HFFc6 (cell line): Measurements from ENCODE around the gene CCDC183. TPM values are rescaled to one million over a fixed set of nuclear protein-coding genes. Genes with fewer than 3 reads are reported as not detected.
"Not testable (repeated sequence)": the region's sequence is repeated elsewhere in the genome, so short reads cannot be mapped to it uniquely, and the experiment has no call there.

Experiments used
- DNase-seq: peaks from one replicate; pipeline ENCODE4 v3.0.0-alpha.2; 2018
- H3K27ac Mint-ChIP-seq: 2 replicates; pipeline ENCODE4 v1.8.0; 2020; ENCODE audit warnings: mild to moderate bottlenecking, mixed read lengths
- H3K27me3 Mint-ChIP-seq: 2 replicates; pipeline ENCODE4 v1.8.0; 2021; ENCODE audit warnings: mild to moderate bottlenecking, moderate library complexity, mixed read lengths; ENCODE audit not compliant: insufficient read depth
- H3K36me3 Mint-ChIP-seq: 2 replicates; pipeline ENCODE4 v1.8.0; 2021; ENCODE audit warnings: low read depth, mixed read lengths
- H3K4me1 Mint-ChIP-seq: 2 replicates; pipeline ENCODE4 v1.8.0; 2020; ENCODE audit warnings: low read depth, mixed read lengths
- H3K4me3 Mint-ChIP-seq: 2 replicates; pipeline ENCODE4 v1.8.0; 2020; ENCODE audit warnings: mild to moderate bottlenecking, moderate library complexity, mixed read lengths
- H3K9me3 Mint-ChIP-seq: 2 replicates; pipeline ENCODE4 v1.8.0; 2020; ENCODE audit warnings: mild to moderate bottlenecking, mixed read lengths
- total RNA-seq, 6 experiments: library from RNA; stranded (reverse); fragmentation: NEBNext Ultra II Directional; extraction: Animal tissue kit (Norgen Biotek cat#: 25700); gene quantifications; 2 replicates in 1 of 6; 3 replicates in 5 of 6; pipeline ENCODE4 v1.2.3, GENCODE V29; 2021
- TF ChIP-seq, protein P1 (sequence below): fragments of 200-600 bp; sonication (generic); IDR thresholded peaks from 2 replicates; pipeline ENCODE4 v1.5.0; 2021; ENCODE audit warnings: antibody characterized with exemption, mild to moderate bottlenecking

Gene CCDC183
- total RNA-seq, 6 experiments from 2014 or later, result 0.25 to 0.87 (median 0.34) TPM

DNA sequence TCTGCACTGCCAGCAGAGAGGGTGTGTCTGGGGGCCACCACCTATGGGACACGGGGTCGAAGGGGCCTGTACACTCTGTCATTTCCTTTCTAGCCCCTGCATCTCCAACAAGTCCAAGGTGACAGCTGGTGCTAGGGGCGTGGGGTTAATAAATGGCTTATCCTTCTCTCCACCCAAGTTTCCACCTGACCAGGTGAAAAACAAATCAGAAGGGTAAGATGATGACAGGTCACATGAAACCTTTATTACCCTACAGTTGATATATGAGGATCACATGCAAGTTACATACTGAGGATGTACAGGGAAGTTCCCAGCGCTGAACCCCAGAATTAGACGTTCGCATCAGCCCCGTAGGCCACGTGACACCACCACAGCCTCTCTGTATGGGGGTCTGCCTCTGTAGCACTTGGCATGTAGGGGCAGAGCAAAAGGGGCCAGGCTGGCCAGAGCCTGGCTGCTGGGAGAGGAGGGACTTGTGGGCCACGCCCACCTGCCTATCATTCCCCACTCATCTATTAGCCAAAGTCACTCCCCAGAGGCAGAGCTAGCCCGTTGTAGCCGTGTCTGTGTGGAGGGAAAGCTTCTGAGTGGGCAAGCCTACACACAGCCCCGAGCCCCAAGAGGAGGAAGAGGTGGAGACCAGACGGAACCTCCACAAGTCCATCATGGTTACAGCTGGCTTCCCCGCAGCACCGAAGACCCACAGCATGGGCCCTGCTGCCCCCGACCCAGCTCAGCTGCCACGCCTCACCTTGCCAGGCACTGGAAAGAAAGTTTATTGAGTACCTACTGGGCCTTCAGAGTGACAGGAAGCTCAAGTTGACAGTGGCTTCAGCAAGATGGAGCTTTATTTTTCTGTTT, 2.8 kb upstream of the CCDC183 start:
- peaks cover 38% of the 10 kb centered on the region for H3K4me1 Mint-ChIP-seq
- H3K9me3 Mint-ChIP-seq, result no peaks in the 10 kb centered on the region
- peaks cover 5% of the 10 kb centered on the region for H3K36me3 Mint-ChIP-seq
- DNase-seq, result no peak
- peaks cover 15% of the 10 kb centered on the region for H3K27me3 Mint-ChIP-seq
- H3K4me3 Mint-ChIP-seq, result no peak overlapping the region
- TF ChIP-seq, protein P1, sequence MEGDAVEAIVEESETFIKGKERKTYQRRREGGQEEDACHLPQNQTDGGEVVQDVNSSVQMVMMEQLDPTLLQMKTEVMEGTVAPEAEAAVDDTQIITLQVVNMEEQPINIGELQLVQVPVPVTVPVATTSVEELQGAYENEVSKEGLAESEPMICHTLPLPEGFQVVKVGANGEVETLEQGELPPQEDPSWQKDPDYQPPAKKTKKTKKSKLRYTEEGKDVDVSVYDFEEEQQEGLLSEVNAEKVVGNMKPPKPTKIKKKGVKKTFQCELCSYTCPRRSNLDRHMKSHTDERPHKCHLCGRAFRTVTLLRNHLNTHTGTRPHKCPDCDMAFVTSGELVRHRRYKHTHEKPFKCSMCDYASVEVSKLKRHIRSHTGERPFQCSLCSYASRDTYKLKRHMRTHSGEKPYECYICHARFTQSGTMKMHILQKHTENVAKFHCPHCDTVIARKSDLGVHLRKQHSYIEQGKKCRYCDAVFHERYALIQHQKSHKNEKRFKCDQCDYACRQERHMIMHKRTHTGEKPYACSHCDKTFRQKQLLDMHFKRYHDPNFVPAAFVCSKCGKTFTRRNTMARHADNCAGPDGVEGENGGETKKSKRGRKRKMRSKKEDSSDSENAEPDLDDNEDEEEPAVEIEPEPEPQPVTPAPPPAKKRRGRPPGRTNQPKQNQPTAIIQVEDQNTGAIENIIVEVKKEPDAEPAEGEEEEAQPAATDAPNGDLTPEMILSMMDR, result no peak
- no peak overlapping the region for H3K27ac Mint-ChIP-seq

DNA sequence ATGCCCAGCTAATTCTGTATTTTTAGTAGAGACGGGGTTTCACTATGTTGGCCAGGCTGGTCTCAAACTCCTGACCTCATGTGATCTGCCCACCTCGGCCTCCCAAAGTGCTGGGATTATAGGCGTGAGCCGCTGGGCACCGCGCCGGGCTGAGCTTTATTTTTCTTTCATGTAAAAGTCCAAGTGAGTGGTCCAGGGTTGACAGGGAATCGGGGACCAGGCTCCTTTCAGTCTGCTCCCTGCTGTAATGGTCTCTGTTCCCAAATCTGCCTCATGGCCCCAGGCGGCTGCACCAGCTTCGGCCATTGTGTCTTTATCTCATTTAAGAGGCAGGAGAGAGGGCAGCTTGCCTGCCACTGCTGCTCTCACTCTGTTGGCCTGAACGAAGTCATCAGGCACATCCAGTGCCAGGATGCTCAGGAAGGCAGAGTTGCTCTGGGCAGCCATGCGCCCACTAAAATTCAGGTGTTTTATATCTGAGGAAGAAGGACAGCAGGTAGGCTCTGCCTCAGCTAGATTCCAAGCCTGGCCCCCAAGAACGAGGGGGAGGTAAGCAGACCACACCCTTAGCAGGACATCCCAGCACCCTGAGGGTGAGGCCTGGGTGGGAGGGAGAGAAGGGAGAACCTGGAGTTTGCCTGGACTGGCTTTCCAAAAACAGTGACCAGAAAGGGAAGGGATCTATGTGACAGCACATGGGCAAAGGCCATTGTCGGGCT, 1.7 kb upstream of the CCDC183 start:
- H3K36me3 Mint-ChIP-seq, result peaks cover 5% of the 10 kb centered on the region
- H3K9me3 Mint-ChIP-seq, result no peaks in the 10 kb centered on the region
- peaks cover 30% of the 10 kb centered on the region for H3K4me1 Mint-ChIP-seq
- TF ChIP-seq, protein P1, result no peak
- H3K27ac Mint-ChIP-seq, result no peak overlapping the region
- H3K27me3 Mint-ChIP-seq, result peaks cover 24% of the 10 kb centered on the region
- H3K4me3 Mint-ChIP-seq, result no peak overlapping the region
- DNase-seq, result no peak

DNA sequence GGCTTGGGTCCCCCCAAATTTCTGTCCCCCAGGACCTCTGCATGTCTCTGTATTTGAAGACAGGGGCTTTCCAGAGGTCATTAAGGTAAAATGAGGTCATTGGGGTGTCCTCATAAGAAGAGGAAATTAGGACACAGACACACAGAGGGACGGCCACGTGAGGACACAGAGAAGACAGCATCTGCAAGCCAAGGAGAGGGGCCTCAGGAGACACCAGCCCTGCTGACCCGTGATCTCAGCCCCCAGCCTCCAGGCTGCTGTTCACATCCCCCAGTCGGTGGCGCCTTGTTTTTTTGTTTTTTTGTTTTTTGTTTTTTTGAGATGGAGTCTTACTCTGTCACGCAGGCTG, 1.2 kb upstream of the CCDC183 start:
- TF ChIP-seq, protein P1, result no peak
- H3K27ac Mint-ChIP-seq, result no peak overlapping the region
- H3K36me3 Mint-ChIP-seq, result peaks cover 5% of the 10 kb centered on the region
- H3K4me3 Mint-ChIP-seq, result no peak overlapping the region
- peaks cover 25% of the 10 kb centered on the region for H3K27me3 Mint-ChIP-seq
- DNase-seq, result no peak
- H3K4me1 Mint-ChIP-seq, result peaks cover 30% of the 10 kb centered on the region
- no peaks in the 10 kb centered on the region for H3K9me3 Mint-ChIP-seq

DNA sequence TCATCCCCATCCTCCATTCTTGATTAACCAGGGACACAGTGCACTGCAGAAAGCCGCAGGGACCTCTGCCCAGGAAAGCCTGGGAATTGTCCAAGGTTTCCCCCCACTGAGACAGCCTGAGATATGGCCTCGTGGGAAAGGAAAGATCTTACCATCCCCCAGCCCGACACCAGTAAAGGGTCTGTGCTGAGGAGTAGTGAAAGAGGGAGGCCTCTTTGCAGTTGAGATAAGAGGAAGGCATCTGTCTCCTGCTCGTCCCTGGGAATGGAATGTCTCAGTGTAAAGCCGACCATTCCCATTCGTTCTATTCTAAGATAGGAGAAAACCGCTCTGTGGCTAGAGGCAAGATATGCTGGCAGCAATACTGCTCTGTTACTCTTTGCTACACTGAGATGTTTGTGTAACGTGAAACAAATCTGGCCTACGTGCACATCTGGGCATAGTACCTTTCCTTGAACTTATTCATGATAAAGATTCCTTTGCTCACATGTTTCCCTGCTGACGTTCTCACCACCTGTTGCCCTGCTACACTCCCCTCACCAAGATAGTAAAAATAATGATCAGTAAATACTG, 723 bp downstream of the CCDC183 start:
- not testable (repeated sequence) for DNase-seq, H3K4me3 Mint-ChIP-seq
- H3K27me3 Mint-ChIP-seq, result peaks cover 35% of the 10 kb centered on the region

DNA sequence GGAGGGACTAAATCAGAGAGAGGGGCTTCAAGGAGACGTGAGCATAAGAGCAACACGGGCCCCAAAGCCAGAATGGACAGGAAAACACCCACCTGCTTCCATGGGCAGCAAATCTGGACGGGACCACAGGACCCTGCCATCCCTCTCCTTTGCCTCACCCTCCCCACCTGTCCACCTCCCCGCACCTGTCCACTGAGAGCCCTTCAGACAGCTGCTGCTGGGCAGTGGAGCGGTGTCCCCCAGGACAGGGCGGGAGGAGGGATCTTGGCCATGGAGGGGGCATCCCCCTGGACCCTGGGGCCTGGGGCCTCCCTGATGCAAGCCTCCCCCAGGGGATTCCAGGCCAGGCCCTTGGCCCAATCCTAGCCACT, 2.6 kb downstream of the CCDC183 start:
- Mint-ChIP-seq H3K9me3 (no peaks in the 10 kb centered on the region), H3K4me3 (no peak overlapping the region), H3K27ac (no peak overlapping the region), H3K36me3 (no peaks in the 10 kb centered on the region), H3K4me1 (peaks cover 23% of the 10 kb centered on the region), H3K27me3 (peaks cover 39% of the 10 kb centered on the region)
- DNase-seq, result no peak
- TF ChIP-seq, protein P1, result no peak

More for the DNA sequence above, 723 bp downstream of the CCDC183 start:
- H3K27ac Mint-ChIP-seq, result peak overlapping the region; percentile 50; the same call in 1 of the 2 replicates
- not testable (repeated sequence) for H3K36me3 Mint-ChIP-seq, H3K9me3 Mint-ChIP-seq
- H3K4me1 Mint-ChIP-seq, result peaks cover 31% of the 10 kb centered on the region
